Measurements from ENCODE around the gene COL20A1.

The COL20A1 gene

GRCh38 chr20:63357921-63358905 lies 65.2 kb downstream of the COL20A1 start:
- TF ChIP-seq, protein P1, sequence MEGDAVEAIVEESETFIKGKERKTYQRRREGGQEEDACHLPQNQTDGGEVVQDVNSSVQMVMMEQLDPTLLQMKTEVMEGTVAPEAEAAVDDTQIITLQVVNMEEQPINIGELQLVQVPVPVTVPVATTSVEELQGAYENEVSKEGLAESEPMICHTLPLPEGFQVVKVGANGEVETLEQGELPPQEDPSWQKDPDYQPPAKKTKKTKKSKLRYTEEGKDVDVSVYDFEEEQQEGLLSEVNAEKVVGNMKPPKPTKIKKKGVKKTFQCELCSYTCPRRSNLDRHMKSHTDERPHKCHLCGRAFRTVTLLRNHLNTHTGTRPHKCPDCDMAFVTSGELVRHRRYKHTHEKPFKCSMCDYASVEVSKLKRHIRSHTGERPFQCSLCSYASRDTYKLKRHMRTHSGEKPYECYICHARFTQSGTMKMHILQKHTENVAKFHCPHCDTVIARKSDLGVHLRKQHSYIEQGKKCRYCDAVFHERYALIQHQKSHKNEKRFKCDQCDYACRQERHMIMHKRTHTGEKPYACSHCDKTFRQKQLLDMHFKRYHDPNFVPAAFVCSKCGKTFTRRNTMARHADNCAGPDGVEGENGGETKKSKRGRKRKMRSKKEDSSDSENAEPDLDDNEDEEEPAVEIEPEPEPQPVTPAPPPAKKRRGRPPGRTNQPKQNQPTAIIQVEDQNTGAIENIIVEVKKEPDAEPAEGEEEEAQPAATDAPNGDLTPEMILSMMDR (IDR thresholded peaks at IDR 0.05) = no peak

GRCh38 chr20:63359164-63359934 lies 66.4 kb downstream of the COL20A1 start:
- TF ChIP-seq, protein P1 (IDR thresholded peaks at IDR 0.05) = no peak

GRCh38 chr20:63359937-63360849 lies 67.2 kb downstream of the COL20A1 start:
- TF ChIP-seq, protein P1 (IDR thresholded peaks at IDR 0.05) = no peak

GRCh38 chr20:63360850-63361518 lies 68.0 kb downstream of the COL20A1 start, which contains the start of gene CHRNA4:
CHRNA4 (minus strand) TSS chr20:63361349; CDS start chr20:63361165, 184 bp downstream.
- TF ChIP-seq, protein P1 (IDR thresholded peaks at IDR 0.05) = no peak

DNA sequence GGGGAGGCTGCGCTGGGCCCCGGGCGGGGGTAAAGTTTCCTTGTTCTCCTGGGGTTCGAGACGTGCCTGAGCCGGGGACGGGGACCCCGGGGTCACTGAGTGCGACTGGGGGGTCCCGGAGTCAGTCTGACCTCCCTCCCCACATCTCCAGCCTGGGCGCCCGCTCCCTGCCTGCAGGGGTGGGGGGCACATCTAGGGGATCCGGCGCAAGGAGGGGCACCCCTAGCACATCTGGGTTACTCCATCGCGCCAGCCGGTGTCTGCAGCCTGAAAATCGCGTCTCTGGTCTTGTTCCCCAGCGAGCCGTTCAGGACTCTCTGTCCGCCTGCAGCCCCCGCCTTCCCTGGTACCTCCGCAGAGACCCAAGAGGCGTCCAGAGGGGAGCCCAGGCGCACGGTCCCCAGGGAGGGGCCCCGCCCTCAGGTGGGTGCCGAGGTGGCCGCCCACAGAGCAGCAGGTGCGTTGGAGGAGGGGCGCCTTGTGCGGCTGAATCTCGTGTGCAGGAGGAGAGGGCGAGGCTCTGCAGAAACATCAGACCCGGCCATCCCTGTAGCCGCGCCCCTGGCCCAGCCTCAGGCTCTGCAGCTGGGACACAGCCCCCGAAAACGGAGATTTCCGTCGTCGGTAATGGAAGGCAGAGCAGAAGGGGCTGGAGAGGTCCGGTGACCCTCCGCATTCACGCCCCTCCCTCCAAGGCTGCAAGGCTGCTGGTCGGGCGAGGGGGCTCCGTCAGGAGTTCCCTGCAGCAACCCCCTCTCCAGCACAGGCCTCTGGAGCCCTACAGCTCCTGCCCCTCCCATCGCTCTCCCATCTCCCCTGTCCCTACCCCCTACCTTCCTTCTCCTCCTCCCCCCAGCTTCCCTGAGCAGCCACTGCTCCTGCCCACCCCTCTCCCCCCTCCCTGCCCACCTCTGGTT lies 68.8 kb downstream of the COL20A1 start:
- TF ChIP-seq, protein P1 (IDR thresholded peaks at IDR 0.05) = no peak

DNA sequence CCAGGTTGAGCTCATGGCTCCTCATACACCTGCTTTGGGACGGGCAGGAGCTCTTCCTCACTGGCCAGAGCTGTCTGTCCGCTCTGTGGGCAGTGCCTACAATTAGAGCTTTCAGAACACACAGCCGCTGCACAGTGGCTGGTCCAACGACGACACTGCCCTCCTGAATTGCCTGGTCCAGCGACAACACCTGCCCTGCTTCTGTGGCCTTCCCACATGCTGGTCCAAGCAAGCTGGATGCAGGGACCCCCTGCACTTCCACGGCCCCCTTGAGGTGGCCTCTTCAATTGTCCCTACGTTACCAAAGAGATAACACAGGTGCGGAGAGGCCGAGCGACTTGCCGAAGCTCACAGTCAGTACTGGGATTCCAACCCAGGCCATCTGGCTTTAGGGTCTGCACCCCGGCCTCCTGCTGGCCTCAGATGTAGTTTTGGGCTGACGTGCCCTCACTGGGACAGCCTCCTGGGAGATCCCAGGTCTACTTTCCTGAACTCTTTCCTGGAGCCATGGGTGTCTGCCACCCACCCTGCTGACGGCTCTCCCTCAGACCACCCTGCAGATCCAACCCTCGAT lies 69.5 kb downstream of the COL20A1 start:
- TF ChIP-seq, protein P1 (IDR thresholded peaks at IDR 0.05) = no peak
